HG02943 (cell line): ENCODE data around the gene EPHB2.

ENCODE experiments used
- ATAC-seq: cut with Tn5 transposase; IDR thresholded peaks from one replicate; pipeline ENCODE4 v1.9.1; 2021; ENCODE audit warnings: mild to moderate bottlenecking, low read depth, moderate library complexity; ENCODE audit not compliant: unreplicated experiment

The EPHB2 gene

DNA sequence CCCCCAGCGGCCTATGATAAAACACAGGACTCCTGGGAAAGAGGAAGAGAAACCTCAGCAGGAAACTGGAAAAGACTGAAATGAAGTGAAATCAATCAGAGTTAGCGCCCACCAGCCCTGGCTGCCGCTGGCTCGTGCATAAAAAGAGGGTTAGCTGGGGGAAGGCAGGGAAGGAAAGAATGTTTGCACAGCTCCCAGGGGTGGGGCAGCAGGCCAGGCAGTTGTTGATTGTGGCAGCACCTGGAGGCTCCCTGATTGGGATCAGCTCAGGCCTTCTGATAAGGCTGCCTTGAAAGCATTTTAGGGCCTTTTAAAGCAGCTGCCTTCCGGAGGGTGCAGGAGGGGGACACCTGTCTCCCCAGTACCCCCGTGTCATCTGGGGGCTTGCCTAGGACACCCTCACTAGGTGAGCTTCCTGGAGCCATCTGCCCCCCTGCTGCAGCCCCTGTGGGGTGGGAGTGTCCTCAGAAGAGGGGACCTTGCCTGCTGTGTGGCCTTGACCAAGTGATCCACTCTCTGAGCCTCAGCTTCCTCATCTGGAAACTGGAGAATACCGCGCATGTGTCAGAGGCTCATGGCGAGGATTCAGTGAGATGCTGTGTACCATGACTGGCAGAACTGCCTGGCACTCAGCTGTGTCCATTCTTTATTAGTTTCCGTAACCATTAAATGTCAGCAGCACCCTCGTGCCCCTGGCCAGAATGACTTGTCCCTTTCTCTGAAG, 6.6 kb downstream of the EPHB2 start:
- no peak for ATAC-seq

DNA sequence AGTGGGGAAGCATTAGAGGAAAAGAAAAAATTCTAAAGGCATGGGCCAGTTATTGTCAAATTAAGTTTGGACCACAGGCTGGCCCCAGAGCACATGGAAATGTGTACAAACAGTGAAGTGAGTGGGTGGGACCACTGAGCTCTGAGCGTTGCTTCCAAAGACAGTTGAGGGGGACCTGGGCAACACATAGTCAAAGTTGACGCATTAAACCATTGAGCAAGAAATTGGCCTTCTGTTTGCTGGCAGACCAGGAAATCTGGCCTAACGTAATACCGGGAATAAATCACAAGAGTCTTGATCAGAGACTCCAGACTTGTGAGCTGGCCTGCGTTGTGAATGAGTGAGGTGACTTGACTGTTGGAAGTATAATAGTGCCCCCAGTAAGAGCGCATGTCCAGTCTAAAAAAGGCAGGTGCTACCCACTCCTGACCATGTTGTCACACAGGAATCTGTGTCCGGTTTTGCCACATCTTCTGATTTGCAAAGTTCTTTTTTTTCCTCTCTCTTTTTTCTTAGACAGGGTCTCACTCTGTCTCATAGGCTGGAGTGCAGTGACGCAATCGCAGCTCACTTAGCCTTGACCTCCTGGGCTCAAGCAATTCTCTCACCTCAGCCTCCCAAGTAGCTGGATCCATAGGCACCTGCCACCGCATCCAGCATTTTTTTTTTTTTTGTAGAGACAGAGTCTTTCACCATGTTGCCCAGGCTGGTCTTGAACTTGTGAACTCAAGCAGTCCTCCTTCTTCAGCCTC, 10.7 kb downstream of the EPHB2 start:
- no peak for ATAC-seq

DNA sequence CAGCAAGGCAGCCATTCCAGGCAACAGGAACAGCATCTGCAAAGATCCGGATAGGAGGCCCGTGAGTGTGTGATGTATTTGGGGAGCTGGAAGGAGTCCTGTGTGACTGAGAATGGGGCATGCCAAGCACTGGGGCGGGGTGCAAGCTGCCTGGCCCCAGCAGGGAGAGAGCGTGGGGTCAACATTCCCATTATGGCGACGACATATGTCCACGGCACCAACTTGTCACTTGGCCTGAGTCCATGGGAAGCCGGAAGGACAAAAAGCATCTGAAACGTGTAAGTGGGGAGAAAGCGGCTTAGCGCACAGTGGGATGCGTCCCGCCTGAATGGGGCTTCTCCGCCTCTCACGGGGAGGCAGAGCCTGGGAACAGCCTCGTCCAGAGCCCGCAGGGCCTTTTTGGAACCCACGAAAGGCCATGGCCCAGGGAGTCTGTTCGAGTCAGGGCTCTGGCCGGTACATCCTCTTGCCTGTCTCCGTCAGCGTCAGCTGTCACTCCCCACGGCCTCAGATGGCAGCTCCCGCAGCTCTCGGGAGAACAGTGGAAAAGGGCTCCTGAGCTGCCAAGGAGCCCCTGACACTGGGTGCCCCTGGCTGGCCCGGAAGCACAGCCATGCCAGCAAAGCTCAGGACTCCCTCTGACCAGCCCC, 12.4 kb downstream of the EPHB2 start:
- ATAC-seq: no peak

DNA sequence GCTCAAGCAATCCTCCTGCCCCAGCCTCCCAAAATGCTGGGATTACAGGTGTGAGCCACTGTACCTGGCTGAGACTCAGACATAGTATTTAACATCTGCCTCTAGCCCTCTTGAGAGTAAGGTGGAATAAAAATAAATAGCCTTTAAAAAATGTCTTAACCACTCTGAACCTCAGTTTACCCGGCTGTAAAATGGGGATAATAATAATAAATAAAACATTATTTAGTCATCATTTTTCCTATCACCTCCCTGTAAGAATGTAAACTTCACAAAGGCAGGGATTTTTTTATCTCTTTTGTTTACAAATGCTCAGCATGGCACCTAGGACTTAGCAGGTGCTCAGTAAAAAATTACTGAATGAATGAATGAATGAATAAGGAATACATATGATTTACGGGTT, 17.2 kb downstream of the EPHB2 start:
- no peak for ATAC-seq

DNA sequence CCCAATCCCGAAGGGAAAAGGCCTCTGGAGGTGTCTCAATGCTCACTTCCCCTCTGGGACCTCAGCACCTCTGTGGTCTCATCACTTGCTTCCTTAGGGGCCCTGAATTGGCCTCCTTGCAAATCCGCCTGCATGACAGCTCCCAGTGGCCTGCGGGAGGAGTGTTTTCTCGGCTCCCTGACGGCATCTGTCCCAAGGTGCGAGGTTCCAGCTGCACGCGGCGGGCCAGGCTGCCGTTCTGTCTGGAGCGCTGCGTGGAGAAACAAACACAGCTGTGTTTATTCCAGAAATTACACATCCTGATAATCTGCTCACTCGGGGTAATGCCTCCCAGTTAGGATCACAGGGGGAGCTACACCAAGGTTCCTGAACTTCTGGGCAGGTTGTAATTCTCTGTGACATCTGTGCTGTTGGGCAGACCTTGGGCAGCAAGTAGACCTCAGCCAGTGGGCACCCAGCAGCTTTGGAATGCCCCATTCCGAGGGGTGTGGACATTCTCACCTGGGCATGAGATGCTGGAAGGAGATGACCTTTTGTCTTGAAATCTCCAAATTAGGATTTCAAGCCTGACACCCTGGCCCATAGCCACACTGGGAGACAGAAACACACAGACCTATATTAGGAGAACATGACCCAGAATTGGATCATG, 18.2 kb downstream of the EPHB2 start:
- no peak for ATAC-seq

DNA sequence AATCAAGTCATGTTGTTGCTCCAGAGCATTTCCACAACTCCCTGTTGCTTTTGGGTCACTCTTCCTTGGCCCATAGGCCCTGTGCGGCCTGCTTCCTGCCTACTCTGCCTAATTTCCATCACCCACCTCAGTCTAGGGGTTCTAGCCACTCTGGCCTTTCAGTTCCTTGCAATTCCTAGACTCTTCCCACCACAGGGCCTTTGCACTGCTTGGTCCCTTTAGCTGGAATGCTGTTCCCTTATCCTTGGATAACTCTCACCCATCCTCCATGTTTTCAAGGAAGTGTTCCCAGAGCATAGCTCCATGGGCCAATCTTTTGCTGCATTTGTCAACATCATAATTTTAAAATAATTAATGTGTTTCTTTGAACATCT, 18.7 kb downstream of the EPHB2 start:
- no peak for ATAC-seq

DNA sequence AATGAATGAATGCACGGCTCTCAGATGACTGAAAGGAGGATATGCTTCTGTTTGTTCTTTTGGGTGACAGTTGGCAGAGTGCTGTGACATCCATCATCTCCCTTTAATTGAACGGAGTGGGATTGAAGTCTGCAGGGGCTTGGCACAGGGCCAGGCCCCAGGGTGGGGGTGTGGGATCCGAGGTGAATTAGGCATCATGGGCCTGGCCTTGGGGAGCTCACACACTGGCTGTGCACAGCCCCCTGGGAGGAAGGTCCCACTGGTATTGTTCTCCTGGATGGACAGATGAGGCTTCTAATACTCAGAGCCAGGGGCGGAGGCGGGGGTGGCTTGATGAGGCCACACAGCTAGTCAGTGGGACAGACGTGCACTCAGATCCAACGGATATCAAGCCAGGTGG, 19.3 kb downstream of the EPHB2 start:
- no peak for ATAC-seq

DNA sequence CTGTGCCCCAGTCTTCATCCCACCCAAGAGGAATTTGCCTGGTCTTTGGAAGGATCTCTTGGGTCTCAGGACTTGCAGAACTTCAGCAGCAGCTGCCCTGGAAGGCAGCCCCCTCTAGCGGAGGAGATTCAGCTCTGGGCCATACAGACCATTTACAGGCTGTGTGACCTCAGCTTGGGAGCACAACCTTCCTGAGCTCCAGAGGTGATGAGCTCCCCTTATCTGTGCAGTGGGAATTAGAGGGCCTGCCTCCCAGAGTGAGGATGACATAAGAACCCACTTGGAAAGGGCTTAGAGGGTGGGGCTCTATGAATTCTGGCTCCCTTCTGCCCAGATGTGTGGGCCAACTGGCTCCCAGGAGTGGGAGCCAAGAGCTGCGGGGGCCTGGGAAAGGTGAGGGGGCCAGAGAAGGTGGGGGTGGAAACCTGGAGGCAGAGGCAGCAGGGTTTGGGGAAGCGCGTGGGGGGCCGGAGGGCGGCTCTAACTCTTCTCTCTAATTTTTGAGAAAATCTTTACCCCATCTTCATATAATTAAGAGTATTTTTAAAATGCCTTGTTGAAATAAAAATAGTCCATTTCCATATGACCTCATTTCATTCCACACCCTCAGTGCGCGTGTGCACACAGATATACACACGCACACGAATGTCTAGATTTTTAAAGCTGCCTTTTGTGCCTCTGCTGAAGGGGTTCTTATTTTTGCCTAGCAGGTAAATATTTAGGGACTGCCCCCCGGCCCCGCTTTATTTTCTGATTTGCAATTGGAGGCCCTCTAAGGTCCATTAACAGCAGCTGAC, 21.5 kb downstream of the EPHB2 start:
- ATAC-seq: no peak

DNA sequence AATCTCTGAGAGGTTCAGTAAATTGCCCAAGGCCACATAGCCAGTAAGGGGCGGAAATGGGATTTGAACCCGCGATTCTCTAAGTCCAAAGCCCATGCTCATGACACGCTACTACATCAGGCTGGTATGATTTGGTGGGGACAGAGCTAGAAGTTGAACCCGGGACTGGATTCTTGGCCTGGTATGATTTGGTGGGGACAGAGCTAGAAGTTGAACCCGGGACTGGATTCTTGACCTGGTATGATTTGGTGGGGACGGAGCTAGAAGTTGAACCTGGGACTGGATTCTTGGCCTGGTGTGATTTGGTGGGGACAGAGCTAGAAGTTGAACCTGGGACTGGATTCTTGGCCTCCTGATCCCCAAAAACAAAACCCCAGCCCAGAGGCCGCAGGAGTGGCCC, 23.0 kb downstream of the EPHB2 start:
- no peak for ATAC-seq

DNA sequence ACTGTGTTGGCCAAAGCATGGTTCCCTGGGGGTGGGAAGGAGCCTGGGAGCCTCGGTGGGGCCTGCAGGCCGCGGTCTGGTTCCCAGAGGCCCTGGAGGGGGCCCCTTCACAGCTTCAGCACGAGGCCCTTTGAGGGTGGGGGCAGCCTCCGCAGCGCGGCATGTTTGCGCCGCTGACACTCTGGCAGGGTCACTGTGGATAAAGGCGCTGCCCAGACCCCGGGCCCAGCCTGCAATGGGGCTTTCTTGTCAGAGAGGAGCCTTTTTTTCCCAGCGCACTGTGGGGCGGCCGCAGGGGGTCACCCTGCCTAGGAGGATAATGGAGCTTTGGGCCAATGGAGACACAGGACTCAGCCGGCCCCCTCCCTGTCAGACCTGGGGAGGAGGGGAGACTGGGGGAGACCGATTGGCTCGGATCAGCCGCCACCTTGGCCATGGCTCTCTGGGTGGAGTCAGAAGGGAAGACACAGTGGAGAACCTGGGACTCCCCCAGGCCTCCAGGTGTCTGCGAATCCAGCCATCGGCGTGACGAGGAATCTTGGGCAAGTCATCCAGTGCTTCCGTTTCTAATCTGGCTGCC, 26.0 kb downstream of the EPHB2 start:
- ATAC-seq: no peak

DNA sequence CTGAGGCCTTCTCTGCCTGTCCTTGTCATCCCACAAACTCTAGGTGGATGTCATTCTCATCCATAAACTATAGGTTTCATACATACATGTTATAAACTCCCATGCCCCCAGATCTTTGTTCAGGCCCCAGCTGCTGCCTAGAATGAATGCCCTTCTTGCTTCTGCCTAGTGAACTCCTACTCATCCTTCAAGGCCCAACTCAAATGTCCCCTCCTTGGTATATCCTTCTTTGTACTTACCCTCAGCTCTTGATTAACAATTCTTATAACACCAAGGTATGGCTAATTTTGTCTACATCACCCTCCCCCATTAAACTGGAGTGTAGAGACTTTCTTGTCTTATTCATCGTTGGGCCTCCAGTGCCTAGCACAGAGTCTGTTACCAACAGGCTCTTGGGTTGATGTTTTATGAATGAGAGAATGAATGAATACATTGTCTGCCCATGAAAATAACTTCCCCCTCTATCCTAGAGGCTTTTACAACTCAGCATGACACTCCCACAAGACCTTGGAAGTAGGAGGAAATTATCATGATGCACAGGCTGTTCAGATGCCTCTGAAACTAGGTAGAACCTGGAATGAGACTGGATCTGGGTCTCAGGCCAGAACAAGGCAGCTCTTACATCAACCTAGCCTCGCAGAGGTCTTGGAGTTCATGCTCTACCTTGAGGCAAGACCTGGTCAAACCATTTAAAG, 26.9 kb downstream of the EPHB2 start:
- ATAC-seq: no peak

DNA sequence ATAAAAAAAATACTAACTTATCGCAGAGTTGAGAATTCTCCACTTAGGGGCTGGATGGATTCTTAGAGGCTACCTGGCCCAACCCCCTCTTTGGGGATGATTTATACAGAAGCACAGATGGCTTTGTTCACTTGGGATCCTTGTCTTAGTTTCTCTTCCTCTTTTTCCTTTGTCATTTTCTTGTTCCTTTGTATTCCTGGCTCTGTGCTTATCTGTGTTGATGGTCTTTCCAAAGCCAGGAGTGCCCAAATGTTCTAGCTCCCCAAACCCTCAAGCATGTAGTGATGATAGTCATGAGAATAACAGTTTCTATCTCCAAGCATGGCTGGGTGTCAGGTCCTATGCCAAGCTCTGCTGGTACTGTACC, 27.4 kb downstream of the EPHB2 start:
- no peak for ATAC-seq

DNA sequence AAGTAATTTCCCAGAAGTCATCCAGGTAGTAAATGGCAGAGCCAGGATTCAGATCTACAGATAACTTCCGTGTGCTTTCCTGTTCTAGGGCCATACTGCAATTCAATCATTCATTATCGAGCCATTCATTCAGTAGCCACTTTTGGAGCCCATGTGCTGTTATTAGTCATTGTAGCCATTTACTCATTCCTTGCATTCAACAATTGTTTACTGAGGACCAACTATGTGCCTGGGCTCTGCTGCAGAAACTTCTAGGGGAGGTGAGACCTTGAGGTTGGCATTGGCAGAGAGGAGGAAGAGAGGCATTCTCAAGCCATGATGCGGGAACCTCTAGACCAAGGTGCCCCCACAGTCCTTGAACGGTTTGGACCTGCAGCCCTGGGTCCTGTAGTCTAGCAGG, 27.9 kb downstream of the EPHB2 start:
- no peak for ATAC-seq

DNA sequence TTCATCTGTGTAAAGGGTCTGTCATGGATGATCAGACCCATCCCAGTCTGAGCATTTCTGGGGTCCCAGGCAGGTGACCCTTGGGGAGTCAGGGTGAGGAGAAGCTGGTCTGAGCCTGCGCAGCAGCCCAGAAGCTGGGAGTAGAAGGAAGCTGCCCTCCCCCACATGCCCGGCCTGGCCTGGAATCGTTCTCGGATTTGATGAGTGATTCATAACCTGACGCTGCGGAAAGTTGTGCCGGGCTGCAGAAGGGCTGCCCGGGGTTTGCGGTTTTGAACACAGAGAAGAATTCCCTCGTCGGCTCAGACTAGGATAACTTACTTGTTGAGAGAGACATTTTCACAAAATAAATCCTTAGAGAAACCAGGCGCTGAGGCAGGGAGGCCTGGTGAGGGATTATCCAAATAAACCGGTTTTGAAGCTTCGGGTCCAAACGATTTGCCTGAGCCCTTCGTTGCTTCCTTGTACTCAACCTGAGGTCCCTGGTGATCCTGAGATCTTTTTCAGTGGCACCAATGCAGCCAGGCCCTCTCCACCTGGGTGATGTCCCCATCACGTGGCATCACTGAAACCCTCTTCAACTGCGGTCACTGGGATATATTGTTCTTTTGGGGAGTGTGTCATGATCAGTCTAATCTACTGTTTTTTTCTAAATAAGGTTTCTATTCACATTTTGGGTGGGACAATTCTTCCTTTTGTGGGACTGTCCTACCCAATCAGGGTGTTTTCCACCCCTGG, 29.2 kb downstream of the EPHB2 start:
- ATAC-seq: no peak

DNA sequence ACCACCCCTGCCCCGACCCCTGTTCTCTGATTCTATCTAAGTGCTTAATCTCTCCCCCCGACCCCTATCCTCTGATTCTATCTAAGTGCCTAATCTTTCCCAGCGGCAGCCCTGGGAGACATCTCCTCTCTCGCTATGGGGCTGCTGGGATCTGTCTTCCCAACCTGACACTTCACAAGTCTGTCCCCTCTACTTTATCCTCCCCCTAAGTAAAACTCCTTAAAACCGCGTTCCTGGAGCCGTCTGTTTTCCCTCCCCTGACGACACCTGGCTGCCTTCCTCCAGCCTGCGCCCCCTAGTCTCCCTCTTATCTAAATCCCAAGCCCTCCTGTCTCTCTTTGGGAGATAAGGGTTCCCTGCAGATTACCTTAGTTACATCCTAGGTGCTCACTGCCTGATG, 30.5 kb downstream of the EPHB2 start:
- ATAC-seq: no peak

DNA sequence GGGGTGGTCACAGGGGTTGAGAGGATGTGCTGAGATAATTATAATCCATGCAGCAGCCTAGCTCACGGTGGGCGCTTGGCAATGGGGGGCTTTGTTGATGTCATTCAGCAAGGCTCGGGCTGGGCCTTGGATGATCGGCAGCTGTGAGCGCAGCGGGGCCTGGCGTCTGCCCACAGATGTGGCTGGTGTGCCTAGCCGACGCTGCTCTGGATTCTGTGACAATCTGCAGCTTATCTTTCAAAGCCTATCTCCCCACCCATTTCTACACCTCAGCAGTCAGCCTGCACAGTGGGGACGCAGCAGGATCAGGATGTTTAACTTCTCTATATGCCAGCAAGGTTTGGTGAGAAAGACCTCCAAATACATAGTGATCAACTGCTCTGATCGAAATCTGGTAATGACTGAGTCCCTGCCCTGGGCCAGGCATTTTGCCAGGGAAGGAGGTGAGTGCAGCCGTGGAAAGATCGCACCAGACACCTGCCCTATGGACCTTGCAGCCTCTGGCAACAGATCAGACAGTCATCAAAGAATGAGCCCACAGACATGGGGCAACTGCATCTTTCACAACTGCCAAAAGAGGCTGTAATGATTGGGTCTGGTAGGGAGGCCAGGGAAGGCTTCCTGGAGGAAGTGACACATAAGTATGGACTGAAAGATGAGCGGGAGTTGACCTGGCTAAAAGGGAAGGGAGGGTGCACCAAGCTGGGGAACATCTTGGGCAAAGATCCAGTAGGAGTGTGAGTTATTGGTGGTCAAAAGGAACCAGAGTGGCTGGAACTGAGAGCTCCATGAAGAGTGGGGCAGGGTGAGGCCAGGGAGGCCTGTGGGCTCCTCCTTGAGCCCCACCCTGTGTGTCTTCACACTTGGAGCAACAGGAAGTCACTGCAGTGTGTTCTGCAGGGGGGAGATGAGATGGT, 35.3 kb downstream of the EPHB2 start:
- no peak for ATAC-seq

DNA sequence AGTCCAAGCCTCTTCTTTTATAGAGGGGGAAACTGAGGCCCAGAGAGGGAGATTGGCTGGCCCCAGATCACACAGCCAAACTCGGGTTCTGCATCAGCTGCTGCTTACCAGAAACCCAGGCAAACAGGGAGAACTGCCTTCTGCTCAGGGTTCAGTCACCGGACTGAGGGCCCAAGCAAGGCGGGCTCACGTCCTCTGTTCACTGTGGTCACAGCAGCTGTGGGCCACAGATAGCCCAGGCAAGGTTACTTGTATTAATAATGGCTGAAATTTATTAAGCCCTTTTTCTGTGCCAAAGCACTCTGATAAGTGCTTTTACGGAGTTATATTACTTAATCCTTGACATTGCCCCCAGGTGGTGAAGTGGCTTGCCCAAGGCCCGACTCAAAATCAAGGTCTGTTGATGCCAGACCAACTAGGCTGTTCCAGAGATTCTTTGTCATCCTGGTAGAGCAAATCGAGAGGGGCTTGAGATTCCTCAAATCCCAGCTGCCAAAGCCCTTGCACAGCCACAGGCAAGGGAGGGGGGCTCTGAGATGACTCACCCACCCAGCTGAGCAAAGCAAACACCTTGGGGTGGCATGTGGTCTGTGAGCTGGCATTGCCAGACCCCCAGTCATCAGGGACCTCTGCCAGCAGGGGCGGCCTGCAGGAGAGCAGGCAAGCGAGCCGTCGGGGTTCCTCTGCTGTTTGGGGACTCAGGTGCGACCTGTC, 36.5 kb downstream of the EPHB2 start:
- ATAC-seq: no peak
